Naive B cell (primary cell): ENCODE measurements around the gene COX20. TPM values are rescaled to one million over a fixed set of nuclear protein-coding genes. Genes with fewer than 3 reads are reported as not detected.
A peak's percentile ranks its signal among the peaks of the same experiment; 100 is the strongest.

Experiments
- ATAC-seq, 2 donors: fragments of 150-1000 bp; cut with Tn5 transposase; 2 replicates each; pipeline ENCODE4 v1.10.0; 2021; ENCODE audit warnings: low read depth in 2 of 2, mild to moderate bottlenecking in 2 of 2, moderate library complexity in 2 of 2
- DNase-seq: peaks from one replicate; pipeline ENCODE4 v3.0.0; 2022
- H3K27ac Mint-ChIP-seq, 6 donors: one replicate each; pipeline ENCODE4 v1.8.0; 2020 to 2022; ENCODE audit warnings: mild to moderate bottlenecking in 6 of 6, mixed read lengths in 6 of 6, moderate library complexity in 5 of 6, inconsistent platforms in 2 of 6
- H3K27me3 Mint-ChIP-seq, 3 donors: one replicate each; pipeline ENCODE4 v1.8.0; 2021 to 2022; ENCODE audit warnings: mixed read lengths in 3 of 3, mild to moderate bottlenecking in 1 of 3
- H3K36me3 Mint-ChIP-seq, 2 donors: one replicate each; pipeline ENCODE4 v1.8.0; 2020 to 2022; ENCODE audit warnings: mixed read lengths in 2 of 2, inconsistent platforms in 1 of 2, mild to moderate bottlenecking in 1 of 2
- H3K4me1 Mint-ChIP-seq, 3 donors: one replicate each; pipeline ENCODE4 v1.8.0; 2020 to 2022; ENCODE audit warnings: mixed read lengths in 3 of 3, inconsistent platforms in 1 of 3, mild to moderate bottlenecking in 1 of 3, moderate library complexity in 1 of 3
- H3K4me3 Mint-ChIP-seq, 8 donors: one replicate each; pipeline ENCODE4 v1.8.0; 2020 to 2022; ENCODE audit warnings: mild to moderate bottlenecking in 8 of 8, mixed read lengths in 8 of 8, moderate library complexity in 8 of 8, inconsistent platforms in 2 of 8
- H3K9me3 Mint-ChIP-seq, 7 donors: one replicate each; pipeline ENCODE4 v1.8.0; 2020 to 2022; ENCODE audit warnings: mixed read lengths in 7 of 7, mild to moderate bottlenecking in 5 of 7, inconsistent platforms in 2 of 7, moderate library complexity in 1 of 7
- polyA plus RNA-seq, 6 donors: library from polyadenylated mRNA; unstranded; fragments of 300-500 nt; fragmentation: Illumina TruSeq; gene quantifications; one replicate each; pipeline ENCODE4 v1.2.3, GENCODE V29; 2021; ENCODE audit warnings: low read depth in 6 of 6

The COX20 gene
- polyA plus RNA-seq, 6 donors from 2014 or later, result 33.5 to 70.9 (median 49.7) TPM

GRCh38 chr1:244876228-244876910 lies 40.9 kb downstream of the COX20 start:
- H3K27ac Mint-ChIP-seq, result no peak overlapping the region
- H3K36me3 Mint-ChIP-seq, result no peaks in the 10 kb centered on the region
- H3K9me3 Mint-ChIP-seq, result no peaks in the 10 kb centered on the region
- ATAC-seq, result no peak
- H3K4me1 Mint-ChIP-seq, result peaks cover 4 to 11% (median 6%) of the 10 kb centered on the region in 3 donors
- H3K4me3 Mint-ChIP-seq, result no peak overlapping the region
- no peaks in the 10 kb centered on the region for H3K27me3 Mint-ChIP-seq
- no peak for DNase-seq

- Mint-ChIP-seq H3K36me3 (no peaks in the 10 kb centered on the region), H3K4me1 (peaks cover 4 to 11% (median 6%) of the 10 kb centered on the region in 3 donors)
These were observed 43.2 kb downstream of the COX20 start for GRCh38 chr1:244878681-244879080.

DNA sequence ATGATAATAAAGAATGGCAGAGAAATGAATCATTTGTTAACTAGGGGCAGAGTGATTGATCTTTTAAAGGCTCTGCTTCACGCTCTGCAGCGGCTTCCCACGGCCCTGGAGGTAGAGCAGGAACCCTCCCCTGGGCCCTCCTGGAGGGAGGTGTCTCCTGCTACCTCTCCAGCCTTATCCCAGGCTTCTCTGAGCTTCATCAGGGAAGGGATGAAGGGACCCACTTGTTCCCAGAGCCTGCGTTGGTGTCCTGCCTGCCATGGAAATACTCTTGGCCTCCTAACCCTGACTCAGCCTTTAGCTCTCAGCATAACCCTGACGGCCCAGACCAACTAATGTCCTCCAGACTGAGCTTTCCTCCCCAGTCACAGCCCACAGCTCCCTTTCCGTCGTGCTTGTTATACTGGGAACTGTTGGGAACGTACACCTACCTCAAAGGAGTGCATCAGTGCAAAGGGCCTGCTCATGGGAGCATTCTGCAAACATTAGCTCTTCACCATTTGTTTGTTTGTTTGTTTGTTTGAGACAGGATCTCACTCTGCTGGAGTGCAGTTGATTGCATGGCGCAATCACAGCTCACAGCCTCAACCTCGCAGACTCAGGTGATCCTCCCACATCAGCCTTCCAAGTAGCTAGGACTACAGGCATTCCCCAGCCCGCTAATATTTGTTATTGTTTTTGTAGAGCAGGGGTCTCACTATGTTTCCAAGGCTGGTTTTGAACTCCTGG lies 46.3 kb downstream of the COX20 start:
- no peaks in the 10 kb centered on the region for H3K27me3 Mint-ChIP-seq
- no peaks in the 10 kb centered on the region for H3K36me3 Mint-ChIP-seq

More at GRCh38 chr1:244878681-244879080, 43.2 kb downstream of the COX20 start:
- no peaks in the 10 kb centered on the region for H3K27me3 Mint-ChIP-seq
- DNase-seq, result no peak
- no peak overlapping the region for H3K27ac Mint-ChIP-seq
- ATAC-seq, result no peak
- H3K9me3 Mint-ChIP-seq, result no peaks in the 10 kb centered on the region
- H3K4me3 Mint-ChIP-seq, result no peak overlapping the region

GRCh38 chr1:244887281-244887680 lies 51.8 kb downstream of the COX20 start:
- no peak for ATAC-seq
- H3K4me3 Mint-ChIP-seq, result no peak overlapping the region
- no peak for DNase-seq
- H3K4me1 Mint-ChIP-seq, result no peaks in the 10 kb centered on the region
- peaks cover 0 to 3% (median 0%) of the 10 kb centered on the region in 7 donors for H3K9me3 Mint-ChIP-seq
- no peaks in the 10 kb centered on the region for H3K27me3 Mint-ChIP-seq
- H3K36me3 Mint-ChIP-seq, result no peaks in the 10 kb centered on the region
- no peak overlapping the region for H3K27ac Mint-ChIP-seq

More for the DNA sequence above, 46.3 kb downstream of the COX20 start:
- H3K4me1 Mint-ChIP-seq, result peaks cover 4 to 11% (median 6%) of the 10 kb centered on the region in 3 donors
- no peak for DNase-seq
- H3K27ac Mint-ChIP-seq, result peak overlapping the region in 1 of 6 donors; percentile 33
- no peaks in the 10 kb centered on the region for H3K9me3 Mint-ChIP-seq
- H3K4me3 Mint-ChIP-seq, result no peak overlapping the region
- ATAC-seq, result no peak

DNA sequence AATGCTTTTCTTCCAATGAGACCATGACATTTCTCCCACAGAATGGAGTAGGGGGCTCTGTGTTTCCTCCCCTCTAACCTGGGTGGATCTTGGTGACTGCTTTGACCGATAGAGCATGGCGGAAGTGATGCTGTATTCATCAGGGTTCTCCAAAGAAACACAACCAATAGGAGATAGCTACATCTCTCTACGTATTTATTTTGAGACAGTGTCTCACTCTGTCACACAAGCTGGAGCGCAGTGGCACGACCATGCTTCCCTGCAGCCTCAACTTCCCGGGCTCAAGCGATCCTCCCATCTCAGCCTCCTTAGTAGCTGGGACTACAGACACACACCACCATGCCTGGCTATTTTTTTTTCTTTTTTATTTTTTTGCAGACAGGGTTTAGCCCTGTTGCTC lies 58.4 kb downstream of the COX20 start:
- H3K4me1 Mint-ChIP-seq, result no peaks in the 10 kb centered on the region
- peaks cover 0 to 3% (median 0%) of the 10 kb centered on the region in 7 donors for H3K9me3 Mint-ChIP-seq
- peaks cover 0 to 7% (median 0%) of the 10 kb centered on the region in 3 donors for H3K27me3 Mint-ChIP-seq
- ATAC-seq (no peak), DNase-seq (no peak)
- H3K36me3 Mint-ChIP-seq, result no peaks in the 10 kb centered on the region
- peak overlapping the region in 1 of 6 donors; percentile 23 for H3K27ac Mint-ChIP-seq
- H3K4me3 Mint-ChIP-seq, result no peak overlapping the region

Other genes with a start within 250 kb of the COX20 start
- gene DESI2, start 182.5 kb upstream of the COX20 start, polyA plus RNA-seq, result 10 to 100 TPM; 17.2 to 23.8 (median 19.0) TPM
- gene HNRNPU, start 28.9 kb downstream of the COX20 start, polyA plus RNA-seq, result 100 to 1,000 TPM; 131 to 412 (median 247) TPM